NCI-H2171 treated with DMSO at 0.1 percent for 48 hours (cell line): ENCODE measurements around the gene VEGFC.
A peak's percentile ranks its signal among the peaks of the same experiment; 100 is the strongest.

Experiments
- DNase-seq: peaks from one replicate; lab custom pipeline; 2025; lab: John Stamatoyannopoulos, UW

Gene VEGFC, protein sequence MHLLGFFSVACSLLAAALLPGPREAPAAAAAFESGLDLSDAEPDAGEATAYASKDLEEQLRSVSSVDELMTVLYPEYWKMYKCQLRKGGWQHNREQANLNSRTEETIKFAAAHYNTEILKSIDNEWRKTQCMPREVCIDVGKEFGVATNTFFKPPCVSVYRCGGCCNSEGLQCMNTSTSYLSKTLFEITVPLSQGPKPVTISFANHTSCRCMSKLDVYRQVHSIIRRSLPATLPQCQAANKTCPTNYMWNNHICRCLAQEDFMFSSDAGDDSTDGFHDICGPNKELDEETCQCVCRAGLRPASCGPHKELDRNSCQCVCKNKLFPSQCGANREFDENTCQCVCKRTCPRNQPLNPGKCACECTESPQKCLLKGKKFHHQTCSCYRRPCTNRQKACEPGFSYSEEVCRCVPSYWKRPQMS

DNA sequence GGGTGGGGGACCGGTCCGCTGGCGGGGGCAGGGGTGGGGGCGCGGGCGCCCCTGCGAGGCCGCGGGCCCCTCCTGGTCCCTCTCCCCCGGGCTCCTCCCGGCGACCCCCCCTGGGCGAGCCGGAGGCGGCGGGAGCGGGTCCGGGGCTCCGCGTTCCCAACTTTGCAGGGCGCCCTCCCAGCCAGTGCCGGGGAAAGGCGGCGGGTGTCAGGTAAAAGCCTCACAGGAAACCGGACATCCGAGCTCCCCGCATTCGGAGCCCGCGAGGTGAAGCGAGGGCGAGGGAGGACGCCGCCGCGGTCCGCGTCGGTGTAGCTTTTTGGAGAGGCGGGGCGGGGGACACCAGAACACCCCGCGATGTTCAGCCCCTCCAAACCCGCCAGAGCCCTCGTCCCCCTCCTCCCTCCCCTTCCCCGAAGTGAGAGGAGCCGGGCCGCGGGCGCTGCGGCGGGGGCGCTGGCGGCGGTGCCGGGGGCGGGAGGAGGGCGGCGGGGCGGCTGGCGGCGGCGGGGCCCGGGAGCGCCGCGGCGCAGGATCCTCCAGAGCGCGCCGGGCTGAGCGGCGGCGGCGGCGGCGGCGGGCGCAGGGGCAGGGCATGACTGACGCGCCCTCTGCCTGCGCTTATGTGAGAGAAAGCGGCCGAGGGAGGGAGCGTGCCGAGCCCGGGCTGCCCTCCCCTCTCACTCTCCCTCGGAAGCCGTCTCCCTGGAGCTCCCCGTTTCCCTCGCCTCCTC is at the start of gene VEGFC:
Gene VEGFC, minus strand, starts transcription at position 597 of the 734 bp plus-strand sequence. CDS start 611 bp downstream, outside the sequence.
- peak; percentile 0 for DNase-seq

DNA sequence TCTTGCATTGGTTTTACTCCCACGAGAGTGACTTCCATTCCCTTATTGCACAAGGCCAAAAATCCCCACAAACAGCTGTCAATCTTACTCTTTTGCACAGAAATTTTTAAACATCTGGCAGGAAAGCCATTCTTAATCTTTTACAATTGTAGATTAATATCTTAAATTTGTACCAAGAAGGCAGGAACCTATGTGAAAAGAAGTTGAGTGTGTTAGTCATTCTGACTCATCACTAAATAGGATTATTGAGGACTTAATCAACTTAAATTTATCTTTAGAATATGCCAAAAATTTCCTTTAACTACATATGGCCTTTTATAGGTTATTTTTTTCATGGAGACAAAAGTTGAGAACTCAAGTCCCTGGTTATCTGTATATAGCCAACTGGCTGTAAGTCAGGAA is 49.0 kb upstream of the VEGFC start:
- no peak for DNase-seq

DNA sequence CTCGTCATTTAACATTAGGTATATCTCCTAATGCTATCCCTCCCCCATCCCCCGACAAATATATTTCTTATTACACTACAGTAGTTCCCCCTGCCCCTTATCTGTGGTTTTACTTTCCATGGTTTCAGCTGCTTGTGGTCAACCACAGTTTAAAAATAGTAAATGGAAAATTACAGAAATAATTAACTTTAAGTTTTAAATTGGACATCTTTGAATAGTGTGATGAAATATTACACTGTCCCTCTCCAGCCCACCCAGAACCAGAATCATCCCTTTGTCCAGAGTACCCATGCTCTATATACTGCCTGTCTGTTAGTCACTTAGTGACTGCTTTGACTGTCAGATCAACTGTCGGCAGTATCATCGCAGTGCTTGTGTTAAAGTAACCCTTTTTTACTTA is 47.4 kb upstream of the VEGFC start:
- no peak for DNase-seq

DNA sequence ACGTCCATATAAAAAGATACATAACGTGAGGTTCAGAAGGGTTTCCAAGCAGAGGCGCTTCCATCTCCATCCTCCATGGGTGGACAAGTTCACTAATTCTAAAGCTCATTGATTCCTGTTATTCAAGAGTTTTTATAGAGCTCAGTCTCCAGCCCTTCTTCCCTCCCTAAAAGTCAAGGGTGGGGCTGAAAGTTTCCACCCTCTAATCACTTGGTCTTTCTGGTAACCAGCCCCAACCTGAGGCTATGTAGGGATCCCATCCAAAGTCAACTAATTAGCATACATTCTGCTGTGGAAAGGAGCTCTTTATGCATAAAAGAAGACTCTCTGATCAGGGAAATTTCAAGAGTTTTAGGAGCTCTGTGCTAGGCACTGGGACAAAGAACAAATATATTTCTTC is 46.9 kb upstream of the VEGFC start:
- no peak for DNase-seq

DNA sequence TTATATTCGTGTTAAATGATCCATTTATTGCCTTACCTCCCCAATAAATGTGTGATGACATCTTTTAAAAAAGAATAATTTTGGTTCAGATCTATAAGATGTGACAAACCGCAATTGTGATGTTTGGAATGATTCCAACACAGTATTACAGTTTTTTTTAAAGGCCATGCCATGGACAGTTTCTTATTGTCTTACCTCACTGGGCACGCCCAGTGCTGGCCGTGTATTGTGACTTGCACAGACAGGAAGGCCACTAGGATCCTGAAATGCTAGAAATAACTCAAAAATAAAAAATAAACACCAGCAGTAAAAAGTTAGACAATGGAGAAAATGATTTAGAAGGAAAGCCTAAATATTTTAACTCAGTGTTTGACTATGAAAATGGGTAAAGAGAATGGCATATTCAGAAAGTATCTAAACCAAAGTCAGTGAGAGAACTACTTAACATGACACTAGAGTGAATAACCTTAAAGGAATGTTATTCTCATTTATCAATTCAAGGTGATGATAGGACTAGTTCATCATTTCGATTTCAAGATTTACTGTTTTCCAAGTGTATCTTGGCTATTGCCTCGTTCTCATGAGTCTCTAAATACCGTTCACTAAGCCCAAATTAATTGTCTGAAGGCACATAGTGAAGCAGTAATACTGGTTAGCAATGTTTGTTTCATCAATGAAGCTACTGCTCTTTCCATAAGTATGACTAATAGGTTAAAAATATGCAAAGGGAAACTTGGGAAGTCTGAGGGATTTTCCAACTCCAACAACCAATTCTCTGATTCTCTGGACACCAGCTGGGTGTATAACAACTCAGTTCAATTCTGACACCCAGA is 46.1 kb upstream of the VEGFC start:
- DNase-seq: no peak

DNA sequence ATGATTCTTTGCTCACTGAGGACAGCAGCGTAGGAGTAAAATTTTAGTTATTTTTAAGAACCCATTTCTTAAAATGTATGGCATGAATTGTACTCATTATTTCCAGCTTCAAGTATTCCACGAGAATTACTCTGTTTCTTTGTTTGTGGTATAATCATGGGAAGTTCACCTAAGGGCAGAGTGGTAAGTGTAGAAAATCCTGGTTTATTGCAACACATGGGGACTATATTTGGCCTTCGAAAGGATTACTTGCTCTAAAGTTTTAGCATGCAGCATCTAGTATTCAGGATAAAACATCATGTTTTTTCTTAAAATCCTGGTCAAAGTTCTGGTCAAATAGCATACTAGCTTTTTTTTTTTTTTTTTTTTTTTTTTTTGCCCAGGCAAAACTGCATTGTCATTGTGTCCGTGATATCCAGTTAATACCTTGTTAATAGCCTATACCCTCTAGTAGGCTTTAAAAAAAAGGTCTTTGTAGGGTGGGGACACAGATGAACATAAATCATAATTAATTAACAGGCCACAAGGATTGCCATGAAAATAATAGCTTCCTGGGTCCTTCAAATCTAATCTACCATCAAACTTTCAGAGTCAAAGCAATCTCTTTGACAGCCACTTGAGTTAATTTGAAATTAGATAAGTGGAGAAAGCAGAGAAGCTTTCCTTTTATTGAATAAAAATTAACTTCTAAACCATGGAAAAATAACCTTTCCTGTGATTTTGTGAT is 44.6 kb upstream of the VEGFC start:
- DNase-seq: no peak

DNA sequence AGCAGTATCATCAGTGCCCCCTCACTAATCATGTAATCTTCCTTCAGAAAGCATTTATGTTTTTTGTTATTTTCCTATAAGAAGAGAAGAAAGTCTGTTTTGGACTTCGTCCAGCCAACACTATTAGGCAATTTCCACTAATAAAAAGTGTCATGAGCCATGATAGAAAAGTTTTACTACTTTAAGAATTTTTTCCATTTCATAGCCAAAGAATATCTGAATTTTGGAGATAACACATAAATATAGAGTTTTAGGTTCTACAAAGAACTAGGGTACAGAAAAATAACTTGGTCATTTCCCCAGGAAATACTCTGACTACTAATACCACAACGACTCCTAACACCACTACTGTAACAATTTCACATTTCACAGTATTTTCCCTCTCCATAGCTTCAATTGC is 41.8 kb upstream of the VEGFC start:
- DNase-seq: no peak

DNA sequence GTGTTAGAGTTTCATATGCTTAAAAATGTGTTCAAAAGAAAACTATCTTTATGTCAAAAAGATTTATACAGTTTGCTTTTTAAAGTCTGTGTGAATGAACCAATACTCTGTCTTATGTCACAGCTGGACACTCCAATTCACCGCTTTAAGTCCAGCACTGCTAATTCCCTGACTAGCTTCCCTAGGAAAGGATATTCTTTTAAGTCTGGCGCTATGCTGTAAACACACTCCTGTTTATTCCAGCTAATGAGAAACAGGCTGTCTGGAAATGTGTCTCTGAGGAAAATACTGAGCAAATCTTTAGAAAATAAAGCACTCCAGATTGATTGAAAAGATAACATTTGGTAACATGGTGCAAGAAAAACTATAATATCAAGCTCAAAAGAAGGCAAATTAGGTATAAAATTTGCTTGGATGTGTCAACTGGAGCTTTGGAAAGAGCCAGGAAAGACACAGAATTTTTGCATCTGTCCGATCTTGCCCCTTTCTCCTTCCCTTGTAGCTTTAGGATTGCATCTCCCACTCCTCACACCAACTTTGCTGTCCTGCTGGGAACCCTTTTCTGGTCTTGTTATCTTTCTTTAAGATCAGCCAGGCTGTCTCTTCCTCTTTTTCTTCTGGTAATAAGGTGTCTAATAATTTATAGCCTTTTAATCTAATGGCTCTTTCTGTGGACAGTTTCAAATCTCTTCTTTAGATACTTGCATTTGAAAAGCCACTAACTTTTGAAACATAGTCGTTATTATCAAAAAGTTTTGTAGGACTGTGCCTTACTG is 40.9 kb upstream of the VEGFC start:
- no peak for DNase-seq

DNA sequence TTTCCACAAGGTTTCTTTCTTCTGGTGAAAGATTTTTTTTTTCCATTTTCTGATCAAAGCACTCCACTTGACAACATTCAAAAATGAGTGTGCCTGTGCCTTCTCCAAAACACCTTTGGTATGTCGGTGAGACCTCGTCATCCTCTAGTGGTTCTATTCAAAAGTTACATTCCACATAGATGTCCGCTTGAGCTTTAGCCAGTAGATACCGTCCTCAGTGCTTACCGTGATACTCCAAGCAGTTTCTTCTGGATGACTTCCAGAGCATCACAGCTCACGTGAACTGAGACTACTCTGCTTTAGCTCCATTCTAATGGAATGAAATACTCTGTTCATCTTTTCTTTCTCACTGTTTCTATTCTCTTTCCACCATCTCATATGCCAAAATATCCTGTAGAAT is 38.2 kb upstream of the VEGFC start:
- no peak for DNase-seq

DNA sequence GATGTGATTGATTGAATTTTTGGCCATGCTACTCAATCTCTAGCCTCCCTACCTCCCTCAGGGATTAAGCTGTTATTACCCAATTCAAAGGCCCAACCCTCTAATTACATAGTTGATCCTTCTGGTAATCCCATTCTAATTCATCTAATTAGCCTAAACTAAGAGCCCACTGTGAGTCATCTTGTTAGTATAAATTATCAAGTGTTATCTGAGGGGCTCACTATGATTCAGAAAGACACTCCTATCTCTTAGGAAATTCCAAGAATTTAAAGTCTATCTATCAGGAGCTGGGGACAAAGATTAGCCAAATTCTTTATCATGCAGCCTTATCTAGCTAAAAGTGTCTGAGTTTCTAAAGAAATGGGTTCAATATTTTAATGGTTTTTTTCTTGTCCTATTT is 32.9 kb upstream of the VEGFC start:
- DNase-seq: no peak

DNA sequence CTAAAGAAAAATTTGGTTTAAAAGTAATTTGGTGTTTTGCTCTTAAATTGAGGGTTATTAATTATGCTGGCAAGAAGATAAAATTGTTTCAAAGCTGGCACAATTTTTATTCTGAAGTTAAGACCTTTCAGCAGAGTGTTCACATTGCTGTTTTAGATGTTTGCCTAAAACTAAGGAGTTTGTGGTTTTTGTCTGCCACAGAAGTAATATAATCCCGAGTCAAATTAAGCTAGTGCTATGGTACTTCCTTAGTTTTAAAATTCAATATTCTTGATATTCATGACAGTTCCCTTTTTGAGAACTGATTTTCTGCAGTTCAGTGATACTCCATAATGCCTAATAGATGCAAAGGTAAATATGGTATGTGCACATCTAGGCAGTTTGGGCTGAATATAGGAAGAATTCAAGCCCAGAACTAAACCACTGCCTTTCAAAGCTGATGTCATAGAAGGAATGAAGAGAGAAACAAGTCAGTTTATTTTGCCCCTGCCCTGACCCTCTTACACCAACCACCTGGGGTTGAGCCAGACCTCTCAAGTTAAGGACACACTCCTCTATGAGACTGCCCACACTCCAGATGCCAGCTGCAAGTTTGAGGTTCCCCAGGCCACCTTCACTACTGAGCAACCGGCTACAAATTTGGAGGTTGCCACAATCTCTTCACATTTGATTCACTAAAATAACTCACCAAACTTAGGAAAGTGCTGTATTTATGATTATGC is 32.1 kb upstream of the VEGFC start:
- no peak for DNase-seq

DNA sequence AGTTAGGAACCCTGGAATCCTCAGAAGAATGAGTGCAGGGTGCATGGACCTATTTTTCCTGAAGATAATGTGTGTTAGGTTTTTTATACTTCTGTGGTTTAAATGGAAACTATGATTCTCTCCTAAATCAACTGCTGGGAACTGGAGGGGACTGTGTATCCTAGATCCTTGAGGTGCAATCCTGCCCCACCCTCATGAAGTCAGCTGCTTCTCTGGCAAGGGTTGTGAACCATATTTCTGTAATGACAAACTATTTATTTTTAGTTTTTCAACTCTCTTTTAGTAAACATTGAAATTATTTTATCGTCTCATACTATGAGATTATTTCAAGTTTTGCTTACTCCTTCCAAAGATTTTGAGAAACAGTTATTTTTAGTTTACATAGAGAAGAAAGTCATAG is 25.8 kb upstream of the VEGFC start:
- DNase-seq: no peak

DNA sequence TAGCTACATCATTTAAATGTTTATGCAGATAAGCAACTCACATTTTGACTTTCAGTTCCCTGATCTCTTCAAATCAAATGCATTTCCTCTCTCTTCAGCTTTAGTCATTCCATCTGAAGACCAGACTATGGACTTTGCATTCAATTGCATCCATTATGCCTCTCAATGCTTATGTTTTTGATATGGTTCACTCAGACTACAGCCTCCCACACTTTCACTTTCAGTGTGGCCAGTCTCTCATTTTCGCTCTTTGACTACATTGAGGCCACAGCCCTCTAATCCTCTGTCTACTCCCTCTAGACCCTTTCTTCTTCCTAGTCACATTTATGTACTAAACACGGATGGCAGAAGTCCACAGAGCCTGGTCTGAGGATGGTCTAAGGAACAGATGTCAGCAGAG is 24.5 kb upstream of the VEGFC start:
- no peak for DNase-seq

DNA sequence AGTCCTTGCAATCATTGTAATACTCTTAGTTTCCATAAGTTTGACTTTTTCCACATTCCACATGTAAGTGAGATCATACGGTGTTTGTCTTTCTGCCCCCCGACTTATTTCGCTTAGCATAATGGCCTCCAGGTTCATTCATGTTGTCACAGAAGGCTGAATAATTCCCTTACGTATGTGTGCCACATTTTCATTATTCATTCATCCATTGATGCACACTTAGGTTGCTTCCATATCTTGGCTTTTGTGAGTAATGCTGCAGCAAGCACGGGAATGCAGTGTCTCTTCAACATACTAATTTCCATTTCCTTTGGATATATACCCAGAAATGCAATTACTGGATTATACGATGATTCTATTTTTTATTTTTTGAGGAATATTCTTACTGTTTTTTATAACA is 22.0 kb upstream of the VEGFC start:
- DNase-seq: no peak

DNA sequence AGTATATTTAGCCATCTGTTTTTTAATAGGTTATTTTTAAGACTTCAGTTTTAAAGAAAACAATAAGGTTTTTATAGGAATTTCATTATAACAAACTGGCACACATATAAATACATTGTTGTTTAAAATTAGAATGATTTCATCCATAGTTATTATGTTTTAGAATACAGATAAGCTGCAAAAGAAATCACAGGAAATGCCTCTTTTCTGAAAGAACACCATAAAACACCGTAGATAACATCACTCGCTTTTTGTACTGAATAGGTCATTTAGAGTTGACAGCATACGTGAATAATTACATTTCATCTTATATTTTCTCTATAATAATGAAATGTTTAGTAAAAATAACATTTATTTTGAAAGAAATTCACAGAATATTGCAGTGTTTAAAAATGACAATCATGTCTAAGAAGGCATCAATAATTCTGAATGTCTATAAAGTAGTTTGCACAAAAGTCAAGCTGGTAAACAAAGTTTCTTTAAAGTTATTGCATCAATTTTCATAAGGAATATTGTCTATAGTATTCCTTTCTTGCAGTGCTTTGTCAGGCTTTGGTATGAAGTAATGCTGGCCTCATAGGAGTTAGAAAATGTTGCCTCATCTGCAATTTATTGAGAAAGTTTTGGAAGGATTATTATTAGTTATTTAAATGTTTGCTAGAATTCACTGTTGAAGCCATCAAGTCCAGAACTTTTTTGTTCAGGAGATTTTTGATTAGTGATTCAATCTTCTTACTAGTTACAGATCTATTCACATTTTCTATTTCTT is 17.9 kb upstream of the VEGFC start:
- DNase-seq: no peak

DNA sequence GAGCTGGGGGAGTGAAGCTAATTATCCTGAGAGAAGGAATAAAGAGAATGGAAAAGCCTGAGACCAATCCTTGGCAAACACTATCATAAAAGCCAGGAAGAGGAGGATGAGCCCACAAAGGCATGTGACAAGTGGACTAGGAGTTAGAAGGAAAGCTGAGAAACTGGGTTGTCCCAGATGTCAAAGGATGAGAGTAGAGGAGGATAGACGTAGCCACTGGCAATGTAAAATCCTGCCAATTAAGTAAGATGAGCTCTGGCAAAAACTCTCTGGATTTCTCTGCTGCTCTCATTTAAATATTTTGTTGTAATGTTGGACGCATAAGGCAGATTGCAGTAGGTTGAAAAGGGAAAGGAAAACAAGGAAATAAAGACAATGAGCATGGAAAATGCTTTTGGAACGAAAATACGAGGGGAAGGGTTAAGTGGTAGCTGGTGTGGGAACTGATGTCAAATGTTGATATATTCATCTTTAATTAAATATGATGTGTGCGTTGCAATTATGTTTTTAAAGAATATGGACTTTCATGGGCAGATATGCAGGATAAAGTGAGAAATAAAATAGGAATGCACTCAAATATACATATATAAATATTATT is 14.2 kb upstream of the VEGFC start:
- DNase-seq: no peak

DNA sequence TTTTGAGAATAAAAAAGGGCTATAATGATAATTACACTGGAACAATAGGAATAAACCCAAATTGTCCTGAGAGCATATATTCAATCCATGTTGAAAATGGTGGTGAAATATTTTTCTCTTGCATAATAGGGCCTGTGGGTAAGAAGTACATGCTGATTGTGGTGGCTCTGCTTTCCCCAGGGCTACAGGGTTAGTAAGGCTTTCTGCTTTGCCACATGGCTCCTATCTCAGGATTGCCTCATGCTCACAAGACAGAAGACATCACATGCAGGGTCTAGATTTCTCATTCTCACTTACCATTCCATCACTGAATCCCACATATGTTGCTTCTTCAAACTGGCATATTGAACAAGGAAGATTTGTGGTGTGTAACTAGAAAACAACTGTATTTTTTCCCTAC is 12.4 kb upstream of the VEGFC start:
- no peak for DNase-seq

DNA sequence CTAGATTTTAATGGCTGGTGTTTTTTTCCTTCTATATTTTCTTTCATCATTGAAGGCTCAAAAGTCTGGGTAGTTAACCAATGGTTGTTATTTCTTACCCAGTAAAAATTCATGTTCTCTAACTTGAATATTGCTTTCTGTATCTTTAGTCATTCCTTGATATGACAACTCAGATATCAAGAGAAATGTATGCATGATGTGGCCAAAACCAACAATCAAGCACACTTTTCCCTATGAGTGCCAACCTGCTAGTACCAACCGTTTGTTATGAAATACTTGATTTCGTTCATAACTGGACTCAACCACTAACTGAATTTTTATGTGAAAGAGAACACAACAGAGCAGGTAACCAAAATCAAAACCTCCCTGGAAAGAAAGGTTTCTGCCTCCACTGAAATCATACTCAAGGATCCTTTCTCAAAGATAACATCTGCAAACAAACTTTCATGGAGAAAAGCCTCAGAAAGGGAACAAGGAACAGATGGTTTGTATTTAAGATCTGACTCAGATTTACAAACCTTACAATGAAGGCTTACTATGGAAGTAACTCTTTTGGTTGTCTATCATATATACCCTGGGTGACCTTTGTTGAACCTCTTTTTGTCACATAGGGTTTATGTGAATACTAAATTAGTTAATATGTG is 8.3 kb upstream of the VEGFC start:
- no peak for DNase-seq

DNA sequence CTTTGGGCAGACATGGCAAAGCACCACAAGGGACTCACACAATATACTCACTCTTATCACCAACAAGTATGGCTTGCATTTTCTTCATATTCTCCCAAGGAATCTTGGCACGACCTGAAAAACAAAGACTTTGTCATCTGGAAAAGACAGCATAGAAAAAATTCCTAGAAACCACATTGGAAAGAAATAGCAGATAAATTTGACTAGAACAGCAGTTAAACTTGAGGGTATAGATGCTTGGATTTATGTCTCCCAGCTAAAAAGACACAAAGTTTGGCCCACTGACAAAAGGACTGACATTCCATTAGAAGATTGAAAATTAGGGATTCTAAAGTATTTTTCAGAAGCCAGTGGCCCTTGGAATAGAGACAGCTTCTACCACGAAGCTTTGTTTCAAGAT is 6.9 kb upstream of the VEGFC start:
- no peak for DNase-seq
